Glutamatergic neuron (in vitro differentiated cells): ENCODE results near the gene FBXW5. TPM values are rescaled to one million over a fixed set of nuclear protein-coding genes. Genes with fewer than 3 reads are reported as not detected.
A peak's percentile ranks its signal among the peaks of the same experiment; 100 is the strongest.

ENCODE experiments used
- DNase-seq: peaks from one replicate; pipeline ENCODE4 v3.0.0; 2022
- H3K27ac Mint-ChIP-seq: one replicate; pipeline ENCODE4 v1.8.0; 2020; ENCODE audit warnings: mild to moderate bottlenecking, mixed read lengths, inconsistent platforms; ENCODE audit not compliant: unreplicated experiment
- H3K27me3 Mint-ChIP-seq: one replicate; pipeline ENCODE4 v1.8.0; 2020; ENCODE audit warnings: mild to moderate bottlenecking, moderate library complexity, mixed read lengths, inconsistent platforms; ENCODE audit not compliant: unreplicated experiment
- H3K36me3 Mint-ChIP-seq: one replicate; pipeline ENCODE4 v1.8.0; 2020; ENCODE audit warnings: mild to moderate bottlenecking, mixed read lengths, inconsistent platforms; ENCODE audit not compliant: unreplicated experiment
- H3K4me1 Mint-ChIP-seq: one replicate; pipeline ENCODE4 v1.8.0; 2020; ENCODE audit warnings: mild to moderate bottlenecking, low read depth, mixed read lengths, inconsistent platforms; ENCODE audit not compliant: unreplicated experiment
- H3K4me3 Mint-ChIP-seq: one replicate; pipeline ENCODE4 v1.8.0; 2020; ENCODE audit warnings: mild to moderate bottlenecking, mixed read lengths, inconsistent platforms; ENCODE audit not compliant: unreplicated experiment
- H3K9me3 Mint-ChIP-seq: one replicate; pipeline ENCODE4 v1.8.0; 2020; ENCODE audit warnings: mild to moderate bottlenecking, moderate library complexity, mixed read lengths, inconsistent platforms; ENCODE audit not compliant: unreplicated experiment
- total RNA-seq: library from RNA; stranded (reverse); fragmentation: NEBNext Ultra II Directional; extraction: Animal tissue kit (Norgen Biotek cat#: 25700); gene quantifications from one replicate; pipeline ENCODE4 v1.2.1, GENCODE V29; 2021; ENCODE audit not compliant: unreplicated experiment
- TF ChIP-seq, protein P1 (sequence below): fragments of 200-600 bp; sonication (generic); IDR thresholded peaks from one replicate; pipeline ENCODE4 v1.5.0; 2021; ENCODE audit not compliant: partially characterized antibody, unreplicated experiment

The FBXW5 gene
- total RNA-seq, 1 donor from 2014 or later: 77.9 TPM

DNA sequence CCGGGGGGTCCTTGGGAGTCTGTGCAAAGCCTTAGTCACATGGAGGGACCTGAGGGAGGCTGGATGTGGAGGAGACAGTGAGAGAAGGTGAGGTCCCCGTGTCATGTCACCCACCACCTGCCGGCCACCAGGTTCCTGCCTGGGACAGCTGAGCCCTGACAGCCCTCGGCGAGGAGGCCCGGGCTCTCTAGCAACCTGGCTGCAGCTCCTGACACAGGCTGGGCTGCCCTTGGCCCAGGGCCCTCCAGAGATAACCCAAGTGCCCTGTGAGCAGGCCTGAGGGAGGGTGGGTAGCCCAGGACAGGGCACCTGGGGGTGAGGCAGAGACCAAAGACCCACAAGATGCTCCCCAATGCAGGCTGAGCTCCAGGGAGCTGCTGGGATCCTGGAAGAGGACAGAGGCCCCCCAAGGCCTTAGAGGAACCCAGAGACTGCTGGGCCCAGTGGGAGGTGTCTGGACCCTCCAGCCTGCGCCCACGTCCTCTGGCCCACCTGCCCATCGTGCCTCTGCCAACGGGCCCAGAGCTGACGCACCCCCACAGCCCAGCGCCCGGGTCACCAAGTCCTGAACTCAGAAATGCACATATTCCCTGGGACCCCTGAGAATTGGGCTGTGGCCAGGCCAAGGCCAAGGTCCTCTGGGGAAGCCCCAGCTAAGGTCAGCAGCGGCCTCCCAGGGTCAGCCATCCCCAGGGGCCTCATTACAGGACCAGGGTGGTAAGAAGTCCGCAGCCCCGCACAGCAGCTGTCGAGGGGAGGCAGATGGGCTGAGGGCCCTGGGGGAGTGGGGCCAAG lies 24.0 kb upstream of the FBXW5 start:
- no peaks in the 10 kb centered on the region for H3K9me3 Mint-ChIP-seq
- H3K36me3 Mint-ChIP-seq: no peaks in the 10 kb centered on the region
- H3K27me3 Mint-ChIP-seq: no peaks in the 10 kb centered on the region
- no peak for DNase-seq
- no peak overlapping the region for H3K4me3 Mint-ChIP-seq
- H3K27ac Mint-ChIP-seq: no peak overlapping the region
- H3K4me1 Mint-ChIP-seq: peaks cover 2% of the 10 kb centered on the region
- TF ChIP-seq, protein P1, sequence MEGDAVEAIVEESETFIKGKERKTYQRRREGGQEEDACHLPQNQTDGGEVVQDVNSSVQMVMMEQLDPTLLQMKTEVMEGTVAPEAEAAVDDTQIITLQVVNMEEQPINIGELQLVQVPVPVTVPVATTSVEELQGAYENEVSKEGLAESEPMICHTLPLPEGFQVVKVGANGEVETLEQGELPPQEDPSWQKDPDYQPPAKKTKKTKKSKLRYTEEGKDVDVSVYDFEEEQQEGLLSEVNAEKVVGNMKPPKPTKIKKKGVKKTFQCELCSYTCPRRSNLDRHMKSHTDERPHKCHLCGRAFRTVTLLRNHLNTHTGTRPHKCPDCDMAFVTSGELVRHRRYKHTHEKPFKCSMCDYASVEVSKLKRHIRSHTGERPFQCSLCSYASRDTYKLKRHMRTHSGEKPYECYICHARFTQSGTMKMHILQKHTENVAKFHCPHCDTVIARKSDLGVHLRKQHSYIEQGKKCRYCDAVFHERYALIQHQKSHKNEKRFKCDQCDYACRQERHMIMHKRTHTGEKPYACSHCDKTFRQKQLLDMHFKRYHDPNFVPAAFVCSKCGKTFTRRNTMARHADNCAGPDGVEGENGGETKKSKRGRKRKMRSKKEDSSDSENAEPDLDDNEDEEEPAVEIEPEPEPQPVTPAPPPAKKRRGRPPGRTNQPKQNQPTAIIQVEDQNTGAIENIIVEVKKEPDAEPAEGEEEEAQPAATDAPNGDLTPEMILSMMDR: no peak

DNA sequence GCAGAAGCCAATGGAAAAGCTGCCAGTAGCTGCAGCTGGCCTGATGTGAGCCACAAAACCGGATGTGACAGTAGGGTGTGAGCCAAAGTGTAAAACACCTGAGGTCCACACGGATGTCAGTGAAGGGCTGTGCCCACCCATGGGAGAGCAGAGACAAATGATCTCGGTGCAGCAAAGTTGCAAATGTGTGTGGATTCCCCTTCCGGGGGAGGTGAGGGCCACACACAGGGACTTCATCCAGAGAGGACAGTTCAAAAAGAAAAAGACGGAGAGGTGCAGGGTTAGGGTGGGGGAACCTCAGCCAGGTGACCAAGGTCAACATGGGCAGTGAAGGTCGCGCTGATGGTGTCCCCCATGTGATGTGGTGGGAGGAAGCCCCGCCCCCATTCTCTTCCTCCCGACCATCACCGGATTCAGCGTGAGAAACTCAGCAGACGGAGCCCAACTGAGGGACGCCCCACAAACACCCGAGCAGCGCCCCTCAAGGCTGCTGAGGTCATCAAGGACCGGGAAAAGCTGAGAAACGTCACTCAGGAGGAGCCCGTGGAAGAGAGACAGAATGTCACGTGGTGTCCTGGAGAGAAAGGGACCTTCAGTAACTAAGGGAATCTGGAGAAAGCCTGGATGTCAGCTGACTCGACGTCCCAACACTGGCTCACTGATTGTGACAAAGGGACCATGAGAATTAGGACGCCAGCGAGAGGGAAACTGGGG lies 21.4 kb upstream of the FBXW5 start:
- Mint-ChIP-seq H3K4me3 (peak overlapping the region; percentile 12), H3K27ac (no peak overlapping the region), H3K4me1 (peaks cover 7% of the 10 kb centered on the region), H3K9me3 (peaks cover 2% of the 10 kb centered on the region), H3K27me3 (peaks cover 4% of the 10 kb centered on the region), H3K36me3 (no peaks in the 10 kb centered on the region)
- DNase-seq: no peak
- TF ChIP-seq, protein P1: no peak

DNA sequence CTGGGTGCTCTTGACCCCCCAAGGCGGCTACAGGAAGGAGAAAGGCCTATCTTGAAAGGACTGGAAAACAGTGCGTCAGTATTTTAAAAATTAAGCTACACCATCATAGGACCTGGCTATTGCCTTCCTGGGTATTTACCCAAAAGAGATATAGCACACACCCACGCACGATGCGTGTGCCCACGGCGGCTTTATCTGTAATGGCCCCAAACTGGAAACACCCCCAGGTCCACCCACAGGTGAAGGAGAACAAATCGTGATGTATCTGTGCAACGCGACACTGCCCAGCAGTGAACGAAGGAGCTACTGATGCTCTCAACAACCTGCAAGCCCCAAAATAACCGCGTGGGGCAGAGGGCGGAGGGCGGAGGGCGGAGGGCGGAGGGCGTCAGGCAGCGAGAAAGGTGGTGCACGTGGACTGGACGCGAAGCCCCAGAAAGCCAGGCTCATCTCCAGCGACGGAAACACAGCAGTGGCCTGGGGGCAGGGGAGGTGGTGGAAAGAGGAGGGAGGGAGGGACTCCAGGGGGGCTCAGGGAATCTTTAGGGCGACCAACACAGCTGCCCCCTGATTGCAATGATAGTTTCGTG lies 20.4 kb upstream of the FBXW5 start:
- no peak overlapping the region for H3K27ac Mint-ChIP-seq

DNA sequence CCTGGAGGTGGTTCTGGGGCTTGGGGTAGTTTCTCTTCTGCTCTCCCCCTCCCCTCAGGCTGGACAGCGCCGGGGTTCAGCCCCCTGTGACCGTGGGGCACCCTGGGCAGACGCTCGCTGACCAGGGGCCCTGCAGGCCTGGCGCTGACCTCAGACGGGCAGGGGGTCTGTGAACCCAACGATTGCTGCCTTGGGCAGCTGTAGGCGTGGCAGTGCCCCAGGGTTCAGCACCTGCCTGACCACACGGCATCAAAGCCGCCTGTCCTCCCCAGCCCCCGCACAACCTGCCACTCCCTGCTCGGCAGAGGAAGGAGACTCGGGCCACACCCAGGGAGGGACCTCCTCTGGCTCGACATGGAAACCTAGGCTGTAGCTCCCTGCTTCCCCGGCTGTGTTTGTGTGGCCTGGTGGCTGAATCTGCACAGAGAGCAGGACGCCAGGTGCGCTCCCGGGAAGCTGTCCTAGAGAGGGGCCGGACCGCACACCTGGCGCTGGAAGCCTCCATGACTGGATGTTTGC lies 19.7 kb upstream of the FBXW5 start:
- DNase-seq: no peak
- Mint-ChIP-seq H3K27ac (no peak overlapping the region), H3K9me3 (peaks cover 2% of the 10 kb centered on the region), H3K27me3 (peaks cover 4% of the 10 kb centered on the region), H3K4me1 (peaks cover 7% of the 10 kb centered on the region), H3K36me3 (no peaks in the 10 kb centered on the region), H3K4me3 (no peak overlapping the region)
- TF ChIP-seq, protein P1: no peak

More for the DNA sequence above, 20.4 kb upstream of the FBXW5 start:
- Mint-ChIP-seq H3K4me1 (peaks cover 7% of the 10 kb centered on the region), H3K4me3 (no peak overlapping the region), H3K27me3 (peaks cover 4% of the 10 kb centered on the region), H3K36me3 (no peaks in the 10 kb centered on the region), H3K9me3 (peaks cover 2% of the 10 kb centered on the region)
- no peak for DNase-seq
- TF ChIP-seq, protein P1: no peak
